Tibial nerve (tissue), 4 donors: ENCODE data around the gene CSNK1D. TPM values are rescaled to one million over a fixed set of nuclear protein-coding genes. Genes with fewer than 3 reads are reported as not detected.
A peak's percentile ranks its signal among the peaks of the same experiment; 100 is the strongest.

Source experiments
- DNase-seq, 2 donors: peaks; one replicate each; pipeline ENCODE4 v3.0.0-alpha.2; 2019; ENCODE audit warnings: low spot score in 2 of 2
- H3K27ac ChIP-seq, 4 donors: fragments of 200-600 bp; sonication (generic) in 3 of 4; one replicate each; pipeline ENCODE4 v1.5.1; 2017 to 2019; ENCODE audit warnings: mild to moderate bottlenecking in 1 of 4
- H3K27me3 ChIP-seq, 2 donors: fragments of 200-600 bp; sonication (generic) in 1 of 2; one replicate each; pipeline versions ENCODE4 v1.5.1 to v1.6.0; 2017 to 2019
- H3K36me3 ChIP-seq, 3 donors: fragments of 200-600 bp; sonication (generic); one replicate each; pipeline ENCODE4 v1.5.1; 2018 to 2019
- H3K4me1 ChIP-seq, 4 donors: fragments of 200-600 bp; sonication (generic) in 3 of 4; one replicate each; pipeline ENCODE4 v1.5.1; 2017 to 2019
- H3K4me3 ChIP-seq, 4 donors: fragments of 200-600 bp; sonication (generic) in 3 of 4; one replicate each; pipeline ENCODE4 v1.5.1; 2017 to 2019; ENCODE audit warnings: mild to moderate bottlenecking in 1 of 4, moderate library complexity in 1 of 4
- H3K9me3 ChIP-seq, 4 donors: fragments of 200-600 bp; sonication (generic) in 3 of 4; one replicate each; pipeline ENCODE4 v1.5.1; 2017 to 2019
- CTCF ChIP-seq, 5 experiments: fragments of 200-600 bp in 3 of 5; fragments of 450-650 bp in 2 of 5; sonication (generic) in 3 of 5; IDR thresholded peaks; one replicate each; pipeline ENCODE4 v1.5.1; 2016 to 2019; ENCODE audit warnings: antibody characterized with exemption in 5 of 5, mild to moderate bottlenecking in 3 of 5, moderate library complexity in 2 of 5
- EP300 ChIP-seq, 2 donors: sonication (generic); formaldehyde crosslinking; IDR thresholded peaks; one replicate each; pipeline ENCODE4 v1.6.1; 2017; ENCODE audit warnings: antibody characterized with exemption in 2 of 2, mild to moderate bottlenecking in 1 of 2
- POLR2A ChIP-seq, 2 donors: fragments of 450-650 bp; IDR thresholded peaks; one replicate each; pipeline ENCODE4 v1.6.1; 2017; ENCODE audit warnings: antibody characterized with exemption in 2 of 2, mild to moderate bottlenecking in 2 of 2, moderate library complexity in 2 of 2
- WGBS, 2 donors: methylation state at CpG; one replicate each; pipeline ENCODE4 v1.1.5; 2018; 5-methylcytosine and 5-hydroxymethylcytosine counted together
- total RNA-seq, 4 donors: library from RNA; depleted of rRNA; stranded (reverse); fragments of >200 nt; gene quantifications; one replicate each; pipeline ENCODE4 v1.1.0, GENCODE V29; 2016

The CSNK1D gene
- total RNA-seq, 4 donors from 2014 or later, result 93.9 to 160 (median 124) TPM

DNA sequence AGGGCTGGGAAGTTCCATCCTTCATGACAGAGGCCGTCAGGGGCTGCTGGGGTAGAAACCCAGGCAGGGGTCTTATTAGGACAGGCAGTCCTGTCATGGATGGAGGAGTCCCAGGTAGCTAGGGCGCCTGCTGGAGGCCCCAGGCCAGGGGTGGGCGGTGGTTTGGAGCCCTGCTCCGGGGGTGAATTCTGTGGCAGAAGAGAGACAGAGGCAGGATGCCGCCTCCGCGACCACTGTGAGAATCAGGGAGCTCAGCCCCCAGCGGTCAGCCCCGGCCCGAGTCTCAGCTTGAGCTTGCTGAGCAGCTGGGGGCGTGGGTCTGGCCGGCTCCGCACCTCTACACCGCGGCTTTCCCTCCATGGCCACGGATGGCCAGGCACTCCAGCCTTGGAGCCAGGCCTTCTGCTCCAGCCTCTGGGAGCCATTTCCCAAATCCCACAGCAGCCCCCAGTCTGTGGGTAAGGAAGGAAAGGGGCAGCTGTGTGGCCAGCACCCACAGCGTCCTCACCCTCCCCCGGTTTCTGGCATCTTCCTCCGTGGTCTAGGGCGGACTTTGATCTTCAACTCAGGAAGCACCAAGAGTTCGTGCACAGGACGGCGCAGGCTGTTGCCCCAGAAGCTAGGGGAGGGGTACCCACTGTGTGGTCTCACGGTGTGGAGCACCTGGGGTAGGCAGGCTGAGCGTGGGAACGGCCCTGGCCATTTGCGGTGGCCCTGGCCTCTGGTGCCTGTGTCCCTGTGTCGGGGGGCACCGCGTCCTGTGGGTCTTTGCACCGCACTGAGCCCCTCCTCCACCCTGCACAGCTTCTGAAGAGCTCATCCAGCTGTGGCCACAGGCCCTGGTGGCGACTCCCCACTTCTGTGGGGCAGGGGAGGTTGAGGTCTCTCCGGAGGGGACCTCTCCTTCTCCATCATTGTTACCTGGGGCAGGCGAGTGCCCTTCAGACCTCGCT is 29.8 kb upstream of the CSNK1D start:
- peaks cover 0 to 4% of the 10 kb centered on the region in 2 donors for H3K27me3 ChIP-seq
- H3K9me3 ChIP-seq, result no peaks in the 10 kb centered on the region
- no peak for DNase-seq
- 75 to 88% methylated on average over 25 to 27 of the region's 35 CpGs for WGBS, 2 donors
- peaks cover 0 to 26% (median 16%) of the 10 kb centered on the region in 4 donors for H3K4me1 ChIP-seq
- H3K4me3 ChIP-seq, result no peak overlapping the region
- peak overlapping the region in 1 of 4 donors; percentile 34 for H3K27ac ChIP-seq
- no peaks in the 10 kb centered on the region for H3K36me3 ChIP-seq
- TF ChIP-seq EP300 (IDR thresholded peaks at IDR 0.05), result no peak
- TF ChIP-seq POLR2A (IDR thresholded peaks at IDR 0.05), result no peak
- TF ChIP-seq CTCF (IDR thresholded peaks at IDR 0.05), result no peak

GRCh38 chr17:82302568-82302963 is 29.1 kb upstream of the CSNK1D start:
- Histone ChIP-seq H3K36me3 (no peaks in the 10 kb centered on the region), H3K4me3 (no peak overlapping the region), H3K9me3 (no peaks in the 10 kb centered on the region), H3K27ac (peak overlapping the region in 1 of 4 donors; percentile 34), H3K4me1 (peaks cover 0 to 33% (median 20%) of the 10 kb centered on the region in 4 donors), H3K27me3 (peaks cover 0 to 2% of the 10 kb centered on the region in 2 donors)
- no peak for DNase-seq
- 92 to 93% methylated on average over 3 to 15 of the region's 15 CpGs for WGBS, 2 donors
- TF ChIP-seq POLR2A (IDR thresholded peaks at IDR 0.05), result no peak
- TF ChIP-seq EP300 (IDR thresholded peaks at IDR 0.05), result no peak
- no peak for TF ChIP-seq CTCF (IDR thresholded peaks at IDR 0.05)

DNA sequence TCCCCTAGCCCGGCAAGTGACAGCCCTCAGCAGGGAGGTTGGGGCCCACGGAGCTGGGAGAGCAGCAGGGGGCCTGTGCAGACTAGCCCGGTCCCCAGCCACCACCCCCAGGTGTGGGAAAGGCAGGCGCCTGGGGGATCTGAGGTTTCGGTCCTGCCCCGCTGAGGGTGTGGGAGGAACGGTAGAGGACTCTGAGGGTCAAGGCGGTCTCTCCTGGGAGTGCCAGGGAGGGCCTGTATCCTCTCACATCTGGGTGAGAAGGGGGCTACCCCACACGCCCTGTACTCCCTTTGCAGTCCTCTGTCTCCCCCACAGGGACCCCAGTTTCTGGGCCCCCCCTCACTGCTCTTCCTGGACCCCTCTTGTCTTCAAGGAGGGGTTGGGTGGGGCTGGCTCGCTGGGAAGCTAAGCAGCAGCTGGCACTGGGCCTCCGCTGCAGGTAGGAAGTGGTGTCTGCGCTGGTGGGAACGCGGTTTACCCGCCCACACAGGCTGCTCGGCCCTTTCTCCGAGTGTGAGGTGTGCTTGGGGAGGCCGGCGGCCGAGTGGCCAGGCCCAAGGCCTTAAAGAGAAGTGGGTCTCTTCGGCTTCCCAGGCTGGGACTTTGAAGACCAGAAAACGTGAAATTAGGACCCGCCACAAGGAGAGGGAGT is 28.5 kb upstream of the CSNK1D start:
- H3K4me3 ChIP-seq, result no peak overlapping the region
- H3K27me3 ChIP-seq, result no peaks in the 10 kb centered on the region
- H3K4me1 ChIP-seq, result peaks cover 0 to 38% (median 24%) of the 10 kb centered on the region in 4 donors
- H3K27ac ChIP-seq, result peak overlapping the region in 1 of 4 donors; percentile 34
- TF ChIP-seq EP300 (IDR thresholded peaks at IDR 0.05) (no peak), POLR2A (IDR thresholded peaks at IDR 0.05) (no peak)
- DNase-seq, result no peak
- no peaks in the 10 kb centered on the region for H3K9me3 ChIP-seq
- no peaks in the 10 kb centered on the region for H3K36me3 ChIP-seq
- WGBS, 2 donors, result 74 to 88% methylated on average over 18 to 21 of the region's 23 CpGs

DNA sequence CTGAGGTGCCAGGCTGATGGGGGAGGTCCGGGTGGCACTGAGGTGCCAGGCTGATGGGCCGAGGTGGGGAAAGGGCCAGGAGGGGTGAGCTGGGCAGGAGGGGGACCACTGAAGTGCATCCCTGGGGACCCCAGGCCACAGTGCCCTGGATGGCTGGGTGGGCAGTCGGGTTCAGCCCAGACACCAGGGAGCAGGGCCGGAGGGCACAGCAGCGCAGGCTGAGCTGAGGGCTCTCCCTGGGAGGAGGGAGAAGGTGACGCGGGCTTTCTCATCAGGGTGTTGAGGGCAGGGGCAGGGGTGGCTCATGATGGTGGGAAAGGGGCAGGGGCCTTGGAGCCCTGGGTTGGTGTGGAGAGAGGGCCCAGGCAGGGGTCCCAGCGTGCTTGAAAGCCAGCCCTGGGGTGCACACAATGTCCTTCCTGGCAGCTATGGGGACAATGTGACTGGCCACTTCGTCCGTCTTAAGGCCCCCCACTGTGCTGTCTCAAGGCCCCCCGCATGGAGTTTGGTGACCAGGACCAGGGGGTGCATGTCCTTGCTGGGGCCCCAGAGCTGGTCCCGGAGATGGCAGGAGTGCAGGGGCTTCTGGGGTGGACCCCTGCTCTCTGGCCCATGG is 27.9 kb upstream of the CSNK1D start:
- no peak for DNase-seq
- Histone ChIP-seq H3K9me3 (no peaks in the 10 kb centered on the region), H3K4me1 (peaks cover 0 to 45% (median 29%) of the 10 kb centered on the region in 4 donors), H3K27ac (peak overlapping the region in 1 of 4 donors; percentile 26), H3K27me3 (no peaks in the 10 kb centered on the region), H3K36me3 (no peaks in the 10 kb centered on the region), H3K4me3 (no peak overlapping the region)
- TF ChIP-seq POLR2A (IDR thresholded peaks at IDR 0.05), result no peak
- no peak for TF ChIP-seq EP300 (IDR thresholded peaks at IDR 0.05)
- 86 to 91% methylated on average over 11 to 12 of the region's 12 CpGs for WGBS, 2 donors

DNA sequence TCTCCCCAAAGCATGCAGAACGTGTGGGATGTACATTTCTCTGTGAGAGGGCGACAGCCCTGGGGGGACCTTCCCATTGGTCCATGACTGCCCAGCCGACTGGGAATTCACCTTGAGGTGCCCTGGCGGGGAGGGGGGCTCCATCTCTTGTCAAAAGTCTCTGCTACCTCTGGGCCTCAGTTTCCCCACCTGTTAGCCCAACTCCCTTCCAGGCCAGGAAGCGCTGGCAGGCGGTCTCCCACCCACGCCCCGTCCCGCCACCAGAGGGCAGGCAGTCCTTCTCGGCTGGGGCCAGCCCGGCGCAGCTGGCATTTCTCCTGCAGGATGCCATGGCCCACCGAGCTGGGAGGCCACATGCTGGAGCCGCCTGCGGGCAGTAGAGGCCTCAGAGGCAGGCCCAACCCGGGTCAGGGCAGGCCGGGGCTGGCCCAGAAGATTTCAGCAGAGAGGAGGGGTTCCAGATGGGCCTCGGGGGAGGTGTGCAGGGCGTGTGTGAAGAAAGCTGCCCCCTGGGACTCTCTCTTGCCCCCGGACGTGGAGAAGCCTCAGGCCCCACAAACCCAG is 27.3 kb upstream of the CSNK1D start:
- Histone ChIP-seq H3K9me3 (no peaks in the 10 kb centered on the region), H3K36me3 (no peaks in the 10 kb centered on the region), H3K4me3 (no peak overlapping the region), H3K27me3 (no peaks in the 10 kb centered on the region), H3K4me1 (peaks cover 0 to 45% (median 30%) of the 10 kb centered on the region in 4 donors), H3K27ac (no peak overlapping the region)
- peak in 1 of 2 donors; percentile 43 for DNase-seq
- WGBS, 2 donors, result 34 to 51% methylated on average over 8 to 19 of the region's 21 CpGs
- TF ChIP-seq CTCF (IDR thresholded peaks at IDR 0.05) (peak; percentile 56 to 83 (median 58)), POLR2A (IDR thresholded peaks at IDR 0.05) (no peak), EP300 (IDR thresholded peaks at IDR 0.05) (no peak)
